ENCODE data around the gene PTRH1. TPM values are rescaled to one million over a fixed set of nuclear protein-coding genes. Genes with fewer than 3 reads are reported as not detected.

Gene PTRH1
- total RNA-seq, 1 experiment from 2014 or later, result 21.8 TPM

GRCh38 chr9:127693697-127694096, 21.8 kb downstream of the PTRH1 start:
- ChIA-PET POLR2A (no interaction called here), CTCF (no interaction called here)
- BruUV-seq (replicated peaks), result no TSS peak

More at GRCh38 chr9:127693697-127694096, 21.8 kb downstream of the PTRH1 start:
- Histone ChIP-seq H3K27ac (ENCODE audit: low read depth, low read length) (no peak overlapping the region), H3K79me2 (ENCODE audit: insufficient read depth, low read length) (no peaks in the 10 kb centered on the region), H3K36me3 (ENCODE audit: control insufficient read depth in 1 of 2, insufficient read depth in 2 of 2, low read length in 2 of 2) (0 out of 4 replicates have a peak, but pooled peaks cover 0 to 4% of the 10 kb centered on the region in 2 experiments), H3K9me2 (ENCODE audit: insufficient read depth) (no peaks in the 10 kb centered on the region), H3K4me3 (replicated peaks in 1 of 2; ENCODE audit: low read depth in 1 of 2, low read length in 2 of 2) (no peak overlapping the region), H4K20me1 (ENCODE audit: insufficient read depth) (no peaks in the 10 kb centered on the region), H3K27me3 (ENCODE audit: insufficient read depth, low read length) (no peaks in the 10 kb centered on the region), H2AFZ (ENCODE audit: low read depth, low read length, poor library complexity, severe bottlenecking) (no peak overlapping the region), H3K9me3 (ENCODE audit: control insufficient read depth in 1 of 2, insufficient read depth in 1 of 2, low read depth in 1 of 2, low read length in 2 of 2) (no peaks in the 10 kb centered on the region), H3K4me2 (ENCODE audit: low read length) (no peak overlapping the region), H3K9ac (ENCODE audit: low read length) (no peak overlapping the region), H3K4me1 (ENCODE audit: control insufficient read depth in 1 of 2, insufficient read depth in 2 of 2, low read length in 2 of 2) (peaks cover 3 to 6% of the 10 kb centered on the region in 2 experiments; a peak in 2 of 4 replicates)
- no peak for DNase-seq (ENCODE audit: low read depth, low spot score)
- RAD21 ChIA-PET (ENCODE audit: low non-redundant PET in 1 of 2, low total read pairs in 2 of 2, uncharacterized antibody in 2 of 2, unreplicated experiment in 2 of 2), result no interaction called here
- intact Hi-C loops (cut with micrococcal nuclease), result no loop called here
- TF ChIP-seq CEBPB (IDR thresholded peaks at IDR 0.05; ENCODE audit: low read depth), result no peak
- TF ChIP-seq ZNF274 (IDR thresholded peaks at IDR 0.05; ENCODE audit: low read depth, low read length), result no peak
- TF ChIP-seq FOSL1 (IDR thresholded peaks at IDR 0.05; ENCODE audit: low read depth), result no peak
- no peak for TF ChIP-seq ZFX (IDR thresholded peaks at IDR 0.05)
- no peak for TF ChIP-seq CBX3 (IDR thresholded peaks at IDR 0.05; ENCODE audit: low read depth)
- no peak for TF ChIP-seq SP1 (IDR thresholded peaks at IDR 0.05; ENCODE audit: low read depth)
- no peak for TF ChIP-seq ZBTB33 (IDR thresholded peaks at IDR 0.05; ENCODE audit: extremely low read depth, insufficient replicate concordance, low read length)
- TF ChIP-seq SIN3A (IDR thresholded peaks at IDR 0.05; ENCODE audit: low read depth), result no peak
- no peak for TF ChIP-seq REST (IDR thresholded peaks at IDR 0.05; ENCODE audit: low read depth)
- no peak for TF ChIP-seq SRF (IDR thresholded peaks at IDR 0.05; ENCODE audit: low read depth)
- TF ChIP-seq YY1 (IDR thresholded peaks at IDR 0.05; ENCODE audit: extremely low read depth, insufficient replicate concordance, low read depth, low read length), result no peak
- TF ChIP-seq ELF1 (IDR thresholded peaks at IDR 0.05; ENCODE audit: borderline replicate concordance, low read depth), result no peak
- TF ChIP-seq ATF3 (IDR thresholded peaks at IDR 0.05), result no peak
- no peak for TF ChIP-seq POLR2A (IDR thresholded peaks at IDR 0.05; ENCODE audit: borderline replicate concordance, extremely low read depth, insufficient read depth, insufficient read length)
- no peak for TF ChIP-seq EZH2phosphoT487 (IDR thresholded peaks at IDR 0.05; ENCODE audit: borderline replicate concordance)
- TF ChIP-seq EGR1 (IDR thresholded peaks at IDR 0.05; ENCODE audit: low read depth), result no peak
- no peak for TF ChIP-seq EZH2 (IDR thresholded peaks at IDR 0.05)
- TF ChIP-seq POLR2AphosphoS5 (IDR thresholded peaks at IDR 0.05; ENCODE audit: low read depth, low read length), result no peak
- no peak for TF ChIP-seq CTCF (IDR thresholded peaks at IDR 0.05 in 2 of 3, conservative IDR thresholded peaks at IDR 0.05 in 1 of 3; ENCODE audit: borderline replicate concordance in 1 of 3, insufficient read depth in 1 of 3, low read depth in 2 of 3, low read length in 2 of 3)
- ATAC-seq, result no peak
